SU-DHL-6 (cell line): ENCODE data around the gene CNKSR3.

ENCODE experiments used
- H2AFZ ChIP-seq: fragments of 200-600 bp; sonication (generic); 2 replicates; pipeline ENCODE4 v1.6.1; 2014; ENCODE audit warnings: low read depth, mild to moderate bottlenecking, moderate library complexity, mixed read lengths, antibody characterized with exemption, low read length; ENCODE audit not compliant: severe bottlenecking
- H3F3A ChIP-seq: fragments of 200-600 bp; shearing (Covaris generic); 2 replicates; pipeline ENCODE4 v1.6.0; 2016; ENCODE audit warnings: antibody characterized with exemption, mild to moderate bottlenecking; ENCODE audit not compliant: insufficient read depth
- H3K27ac ChIP-seq: fragments of 200-600 bp; sonication (generic); 2 replicates; pipeline ENCODE4 v1.5.1; 2016; ENCODE audit warnings: low read depth, mild to moderate bottlenecking, low read length, moderate library complexity, mixed read lengths
- H3K27me3 ChIP-seq: fragments of 200-600 bp; sonication (generic), shearing (Covaris generic); 2 replicates; pipeline ENCODE4 v1.6.0; 2014; ENCODE audit warnings: mild to moderate bottlenecking, low read length
- H3K36me3 ChIP-seq: fragments of 200-600 bp; sonication (generic); 2 replicates; pipeline ENCODE4 v1.6.1; 2014; ENCODE audit warnings: mild to moderate bottlenecking, low read length, mixed read lengths
- H3K4me2 ChIP-seq: fragments of 300-600, 200-600 bp; shearing (Covaris generic), sonication (generic); 2 replicates; pipeline ENCODE4 v1.6.0; 2014; ENCODE audit warnings: low read length, low read depth, mild to moderate bottlenecking; ENCODE audit not compliant: poor library complexity, severe bottlenecking
- H3K4me3 ChIP-seq: fragments of 200-600 bp; sonication (generic); 2 replicates; pipeline ENCODE4 v1.5.1; 2014; ENCODE audit warnings: antibody characterized with exemption, low read length, mild to moderate bottlenecking, mixed read lengths; ENCODE audit not compliant: insufficient read depth, poor library complexity, severe bottlenecking
- H3K79me2 ChIP-seq: fragments of 200-600 bp; sonication (generic); 2 replicates; pipeline ENCODE4 v1.6.1; 2014; ENCODE audit warnings: mild to moderate bottlenecking, low read length, moderate library complexity; ENCODE audit not compliant: insufficient read depth
- H3K9ac ChIP-seq: fragments of 200-600 bp; sonication (generic); 2 replicates; pipeline ENCODE4 v1.7.0; 2014; ENCODE audit warnings: mild to moderate bottlenecking, low read length
- H3K9me2 ChIP-seq: fragments of 200-600 bp; sonication (generic); replicated peaks from 2 replicates; pipeline ENCODE4 v1.6.1; 2014; ENCODE audit warnings: low read length; ENCODE audit not compliant: insufficient read depth
- H3K9me3 ChIP-seq: fragments of 200-600 bp; sonication (generic); 2 replicates; pipeline ENCODE4 v1.6.1; 2014; ENCODE audit warnings: low read length, mixed read lengths; ENCODE audit not compliant: insufficient read depth
- H4K20me1 ChIP-seq: fragments of 200-600 bp; sonication (generic); 2 replicates; pipeline ENCODE4 v1.6.1; 2014; ENCODE audit warnings: low read depth, mild to moderate bottlenecking, antibody characterized with exemption, low read length, moderate library complexity, mixed read lengths
- EZH2phosphoT487 ChIP-seq: fragments of 200-600 bp; sonication (generic), shearing (Covaris generic); conservative IDR thresholded peaks from 2 replicates; pipeline ENCODE4 v1.6.1; 2018; ENCODE audit warnings: mild to moderate bottlenecking, antibody characterized with exemption, low read length, moderate library complexity, mixed read lengths
- TF ChIP-seq, protein P1 (sequence below): fragments of 200-600 bp; sonication (generic); IDR thresholded peaks from one replicate; pipeline ENCODE4 v1.5.1; 2017; ENCODE audit warnings: antibody characterized with exemption, mild to moderate bottlenecking, low read length, moderate library complexity; ENCODE audit not compliant: insufficient read depth, poor library complexity, severe bottlenecking

The CNKSR3 gene

GRCh38 chr6:154341871-154342270 is 168.6 kb downstream of the CNKSR3 start:
- Histone ChIP-seq H3K9ac (no peak overlapping the region), H3F3A (no peaks in the 10 kb centered on the region), H3K4me2 (no peak overlapping the region), H3K27me3 (no peaks in the 10 kb centered on the region), H4K20me1 (no peaks in the 10 kb centered on the region), H3K27ac (no peak overlapping the region), H3K9me2 (no peaks in the 10 kb centered on the region), H3K36me3 (no peaks in the 10 kb centered on the region), H3K9me3 (no peaks in the 10 kb centered on the region), H3K79me2 (no peaks in the 10 kb centered on the region), H2AFZ (no peak overlapping the region), H3K4me3 (no peak overlapping the region)
- TF ChIP-seq EZH2phosphoT487: no peak
- TF ChIP-seq, protein P1, sequence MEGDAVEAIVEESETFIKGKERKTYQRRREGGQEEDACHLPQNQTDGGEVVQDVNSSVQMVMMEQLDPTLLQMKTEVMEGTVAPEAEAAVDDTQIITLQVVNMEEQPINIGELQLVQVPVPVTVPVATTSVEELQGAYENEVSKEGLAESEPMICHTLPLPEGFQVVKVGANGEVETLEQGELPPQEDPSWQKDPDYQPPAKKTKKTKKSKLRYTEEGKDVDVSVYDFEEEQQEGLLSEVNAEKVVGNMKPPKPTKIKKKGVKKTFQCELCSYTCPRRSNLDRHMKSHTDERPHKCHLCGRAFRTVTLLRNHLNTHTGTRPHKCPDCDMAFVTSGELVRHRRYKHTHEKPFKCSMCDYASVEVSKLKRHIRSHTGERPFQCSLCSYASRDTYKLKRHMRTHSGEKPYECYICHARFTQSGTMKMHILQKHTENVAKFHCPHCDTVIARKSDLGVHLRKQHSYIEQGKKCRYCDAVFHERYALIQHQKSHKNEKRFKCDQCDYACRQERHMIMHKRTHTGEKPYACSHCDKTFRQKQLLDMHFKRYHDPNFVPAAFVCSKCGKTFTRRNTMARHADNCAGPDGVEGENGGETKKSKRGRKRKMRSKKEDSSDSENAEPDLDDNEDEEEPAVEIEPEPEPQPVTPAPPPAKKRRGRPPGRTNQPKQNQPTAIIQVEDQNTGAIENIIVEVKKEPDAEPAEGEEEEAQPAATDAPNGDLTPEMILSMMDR: no peak

- no peaks in the 10 kb centered on the region for H3K27me3 ChIP-seq
- H3F3A ChIP-seq: no peaks in the 10 kb centered on the region
- no peak overlapping the region for H3K4me3 ChIP-seq
- no peaks in the 10 kb centered on the region for H3K79me2 ChIP-seq
- no peak overlapping the region for H3K27ac ChIP-seq
- H3K36me3 ChIP-seq: no peaks in the 10 kb centered on the region
- no peaks in the 10 kb centered on the region for H4K20me1 ChIP-seq
- no peaks in the 10 kb centered on the region for H3K9me3 ChIP-seq
- TF ChIP-seq, protein P1: no peak
- no peak for TF ChIP-seq EZH2phosphoT487
- no peak overlapping the region for H3K9ac ChIP-seq
- H3K9me2 ChIP-seq: no peaks in the 10 kb centered on the region
- H3K4me2 ChIP-seq: no peak overlapping the region
- H2AFZ ChIP-seq: no peak overlapping the region
These were observed 169.1 kb downstream of the CNKSR3 start for GRCh38 chr6:154341336-154341735.
